ENCODE results near the gene NT5DC3. TPM values are rescaled to one million over a fixed set of nuclear protein-coding genes. Genes with fewer than 3 reads are reported as not detected.

Gene NT5DC3
- total RNA-seq, 6 experiments from 2014 or later, result 10.5 to 12.8 (median 11.3) TPM

GRCh38 chr12:103772367-103773108 lies 68.5 kb downstream of the NT5DC3 start:
- H3K27me3 Mint-ChIP-seq (ENCODE audit: insufficient read depth), result no peaks in the 10 kb centered on the region; the same call in 1 of the 2 replicates
- TF ChIP-seq CTCF (IDR thresholded peaks at IDR 0.05), result no peak
- no peaks in the 10 kb centered on the region for H3K9me3 Mint-ChIP-seq
- no peak overlapping the region for H3K4me3 Mint-ChIP-seq
- no peak for DNase-seq
- no peak overlapping the region for H3K27ac Mint-ChIP-seq
- peaks cover 6% of the 10 kb centered on the region; the same call in 1 of the 2 replicates for H3K4me1 Mint-ChIP-seq (ENCODE audit: low read depth)
- H3K36me3 Mint-ChIP-seq (ENCODE audit: low read depth), result 0 out of 2 replicates have a peak, but pooled peaks cover 8% of the 10 kb centered on the region

GRCh38 chr12:103771466-103771865 lies 69.6 kb downstream of the NT5DC3 start:
- Mint-ChIP-seq H3K27ac (no peak overlapping the region), H3K27me3 (ENCODE audit: insufficient read depth) (no peaks in the 10 kb centered on the region), H3K36me3 (ENCODE audit: low read depth) (peaks cover 9% of the 10 kb centered on the region; the same call in 1 of the 2 replicates), H3K9me3 (no peaks in the 10 kb centered on the region), H3K4me1 (ENCODE audit: low read depth) (peaks cover 6% of the 10 kb centered on the region; the same call in 1 of the 2 replicates), H3K4me3 (no peak overlapping the region)
- peak; percentile 23 for DNase-seq
- TF ChIP-seq CTCF (IDR thresholded peaks at IDR 0.05), result peak; percentile 78

GRCh38 chr12:103769240-103769945 lies 71.6 kb downstream of the NT5DC3 start:
- Mint-ChIP-seq H3K4me1 (ENCODE audit: low read depth) (peaks cover 6% of the 10 kb centered on the region; the same call in 1 of the 2 replicates), H3K9me3 (no peaks in the 10 kb centered on the region), H3K27me3 (ENCODE audit: insufficient read depth) (no peaks in the 10 kb centered on the region), H3K4me3 (no peak overlapping the region), H3K27ac (no peak overlapping the region), H3K36me3 (ENCODE audit: low read depth) (peaks cover 5% of the 10 kb centered on the region; the same call in 1 of the 2 replicates)
- no peak for TF ChIP-seq CTCF (IDR thresholded peaks at IDR 0.05)
- no peak for DNase-seq

GRCh38 chr12:103768467-103769123 lies 72.4 kb downstream of the NT5DC3 start:
- no peak overlapping the region for H3K4me3 Mint-ChIP-seq
- H3K27ac Mint-ChIP-seq, result no peak overlapping the region
- TF ChIP-seq CTCF (IDR thresholded peaks at IDR 0.05), result no peak
- peaks cover 5% of the 10 kb centered on the region; the same call in 1 of the 2 replicates for H3K36me3 Mint-ChIP-seq (ENCODE audit: low read depth)
- no peaks in the 10 kb centered on the region for H3K27me3 Mint-ChIP-seq (ENCODE audit: insufficient read depth)
- H3K4me1 Mint-ChIP-seq (ENCODE audit: low read depth), result peaks cover 6% of the 10 kb centered on the region; the same call in 1 of the 2 replicates
- DNase-seq, result no peak
- no peaks in the 10 kb centered on the region for H3K9me3 Mint-ChIP-seq

GRCh38 chr12:103766028-103766427 lies 75.0 kb downstream of the NT5DC3 start:
- Mint-ChIP-seq H3K9me3 (no peaks in the 10 kb centered on the region), H3K27ac (no peak overlapping the region), H3K4me3 (no peak overlapping the region), H3K36me3 (ENCODE audit: low read depth) (peaks cover 11% of the 10 kb centered on the region), H3K27me3 (ENCODE audit: insufficient read depth) (peaks cover 3% of the 10 kb centered on the region; the same call in 1 of the 2 replicates), H3K4me1 (ENCODE audit: low read depth) (no peaks in the 10 kb centered on the region)
- DNase-seq, result no peak
- TF ChIP-seq CTCF (IDR thresholded peaks at IDR 0.05), result no peak
